ENCODE data around the gene PRSS12. TPM values are rescaled to one million over a fixed set of nuclear protein-coding genes. Genes with fewer than 3 reads are reported as not detected.
"Not testable (repeated sequence)": the region's sequence is repeated elsewhere in the genome, so short reads cannot be mapped to it uniquely, and the experiment has no call there.

The PRSS12 gene
- total RNA-seq, 1 donor from 2014 or later, result 2.3 TPM

DNA sequence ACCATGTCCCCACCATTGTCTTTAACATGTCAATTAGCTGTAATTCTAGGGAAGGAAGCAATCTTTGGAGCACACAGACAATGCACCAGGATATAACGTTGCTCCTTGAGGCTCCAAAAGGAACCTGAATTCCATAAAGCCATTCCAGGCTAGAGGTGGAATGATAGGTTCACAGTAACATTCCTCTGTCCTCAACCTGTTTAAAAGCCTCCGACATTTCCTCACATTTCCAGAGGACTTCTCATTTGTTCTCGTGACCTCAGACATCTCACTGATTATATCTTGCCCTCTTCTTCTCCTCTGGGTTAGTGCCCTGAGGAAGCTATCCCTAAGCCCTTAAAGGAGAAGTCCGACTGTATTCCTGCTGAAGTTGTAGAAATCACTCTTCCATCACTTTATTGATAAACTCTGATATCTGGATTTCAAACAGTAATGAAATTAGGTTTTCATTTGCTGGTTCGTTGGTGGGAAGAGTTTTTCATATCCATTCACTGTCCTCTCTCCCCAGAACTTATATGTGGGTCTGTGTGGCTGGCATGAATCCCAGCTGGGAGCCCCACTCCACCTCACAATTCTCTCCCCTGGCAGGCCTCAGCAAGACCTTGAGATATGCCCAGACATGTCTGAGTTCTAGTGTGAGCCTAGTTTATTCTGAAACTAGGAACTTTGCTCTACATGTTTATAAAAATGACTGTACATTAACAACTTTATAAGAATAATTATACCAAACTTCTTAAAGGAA lies 44.2 kb upstream of the PRSS12 start:
- Histone ChIP-seq H3K4me3 (ENCODE audit: low read depth, low read length) (no peak overlapping the region), H3K27me3 (ENCODE audit: control insufficient read depth, insufficient read depth, low read length) (no peaks in the 10 kb centered on the region), H3K36me3 (ENCODE audit: control insufficient read depth, insufficient read depth, low read length) (no peaks in the 10 kb centered on the region)
- TF ChIP-seq, protein P1, sequence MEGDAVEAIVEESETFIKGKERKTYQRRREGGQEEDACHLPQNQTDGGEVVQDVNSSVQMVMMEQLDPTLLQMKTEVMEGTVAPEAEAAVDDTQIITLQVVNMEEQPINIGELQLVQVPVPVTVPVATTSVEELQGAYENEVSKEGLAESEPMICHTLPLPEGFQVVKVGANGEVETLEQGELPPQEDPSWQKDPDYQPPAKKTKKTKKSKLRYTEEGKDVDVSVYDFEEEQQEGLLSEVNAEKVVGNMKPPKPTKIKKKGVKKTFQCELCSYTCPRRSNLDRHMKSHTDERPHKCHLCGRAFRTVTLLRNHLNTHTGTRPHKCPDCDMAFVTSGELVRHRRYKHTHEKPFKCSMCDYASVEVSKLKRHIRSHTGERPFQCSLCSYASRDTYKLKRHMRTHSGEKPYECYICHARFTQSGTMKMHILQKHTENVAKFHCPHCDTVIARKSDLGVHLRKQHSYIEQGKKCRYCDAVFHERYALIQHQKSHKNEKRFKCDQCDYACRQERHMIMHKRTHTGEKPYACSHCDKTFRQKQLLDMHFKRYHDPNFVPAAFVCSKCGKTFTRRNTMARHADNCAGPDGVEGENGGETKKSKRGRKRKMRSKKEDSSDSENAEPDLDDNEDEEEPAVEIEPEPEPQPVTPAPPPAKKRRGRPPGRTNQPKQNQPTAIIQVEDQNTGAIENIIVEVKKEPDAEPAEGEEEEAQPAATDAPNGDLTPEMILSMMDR (IDR thresholded peaks at IDR 0.05; ENCODE audit: insufficient read depth, low read length, poor library complexity, severe bottlenecking), result no peak
- no peak for DNase-seq (ENCODE audit: low read depth)

DNA sequence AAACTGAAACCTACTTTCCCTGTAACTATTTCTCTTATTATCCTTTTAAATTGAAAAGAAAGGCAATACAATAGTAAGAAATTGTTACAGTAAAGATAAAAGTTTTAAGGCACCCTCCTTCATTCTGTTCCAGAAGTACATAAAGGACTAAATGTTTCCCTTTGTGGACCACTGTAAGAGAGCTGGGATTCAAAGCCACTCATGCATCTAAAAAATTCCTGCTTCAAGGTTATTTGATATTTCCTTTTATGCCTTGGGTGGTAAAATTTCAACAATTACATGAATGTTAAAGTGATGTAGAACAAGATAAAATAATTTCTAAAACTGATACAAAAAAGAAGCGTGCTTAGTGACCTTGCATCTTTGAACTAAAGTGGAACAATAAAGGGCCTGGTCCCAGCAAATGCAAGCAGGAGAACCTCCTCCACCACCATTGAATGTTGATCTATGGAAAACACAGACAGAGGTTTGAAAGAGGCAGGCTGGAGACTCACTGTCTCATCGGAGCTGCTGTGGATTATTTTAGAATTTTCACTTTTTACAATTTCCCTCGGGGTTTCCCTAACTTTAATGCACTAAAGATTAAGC lies 42.3 kb upstream of the PRSS12 start:
- Histone ChIP-seq H3K4me3 (ENCODE audit: low read depth, low read length) (no peak overlapping the region), H3K36me3 (ENCODE audit: control insufficient read depth, insufficient read depth, low read length) (no peaks in the 10 kb centered on the region), H3K27me3 (ENCODE audit: control insufficient read depth, insufficient read depth, low read length) (no peaks in the 10 kb centered on the region)
- TF ChIP-seq, protein P1 (IDR thresholded peaks at IDR 0.05; ENCODE audit: insufficient read depth, low read length, poor library complexity, severe bottlenecking), result no peak
- no peak for DNase-seq (ENCODE audit: low read depth)

DNA sequence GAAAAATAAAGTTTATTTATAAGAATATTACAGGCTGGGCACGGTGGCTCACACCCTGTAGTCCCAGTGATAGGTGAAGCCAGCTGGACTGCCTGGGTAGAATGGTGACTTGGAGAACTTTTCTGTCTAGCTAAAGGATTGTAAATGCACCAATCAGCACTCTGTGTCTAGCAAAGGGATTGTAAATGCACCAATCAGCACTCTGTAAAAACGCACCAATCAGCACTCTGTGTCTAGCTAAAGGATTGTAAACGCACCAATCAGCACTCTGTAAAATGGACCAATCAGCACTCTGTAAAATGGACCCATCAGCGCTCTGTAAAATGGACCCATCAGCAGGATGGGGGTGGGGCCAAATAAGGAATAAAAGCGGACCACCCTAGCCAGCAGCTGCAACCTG lies 39.7 kb upstream of the PRSS12 start:
- H3K4me3 ChIP-seq (ENCODE audit: low read depth, low read length); DNase-seq (ENCODE audit: low read depth); H3K27me3 ChIP-seq (ENCODE audit: control insufficient read depth, insufficient read depth, low read length); H3K36me3 ChIP-seq (ENCODE audit: control insufficient read depth, insufficient read depth, low read length): not testable (repeated sequence)

DNA sequence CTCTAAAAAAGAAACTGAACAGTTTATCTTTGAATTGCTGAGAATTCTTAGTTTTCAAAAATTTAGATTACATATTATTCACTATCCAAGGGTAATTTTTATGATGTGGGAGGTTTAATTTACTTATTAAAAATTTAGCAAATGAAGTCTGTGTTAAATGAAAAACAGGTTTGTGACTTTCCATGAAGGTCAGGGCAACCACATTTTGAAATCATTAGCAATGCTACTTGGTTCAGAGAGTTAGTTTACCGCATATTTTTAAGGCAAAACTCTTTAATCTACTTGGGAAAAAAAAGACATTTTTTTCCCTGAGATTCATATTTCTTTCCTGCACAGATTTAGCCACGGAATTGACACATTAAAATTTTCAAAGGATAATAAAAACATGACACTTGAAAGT lies 37.3 kb upstream of the PRSS12 start:
- TF ChIP-seq, protein P1 (IDR thresholded peaks at IDR 0.05; ENCODE audit: insufficient read depth, low read length, poor library complexity, severe bottlenecking), result no peak
- DNase-seq (ENCODE audit: low read depth), result no peak
- no peaks in the 10 kb centered on the region for H3K27me3 ChIP-seq (ENCODE audit: control insufficient read depth, insufficient read depth, low read length)
- H3K4me3 ChIP-seq (ENCODE audit: low read depth, low read length), result no peak overlapping the region
- H3K36me3 ChIP-seq (ENCODE audit: control insufficient read depth, insufficient read depth, low read length), result no peaks in the 10 kb centered on the region

DNA sequence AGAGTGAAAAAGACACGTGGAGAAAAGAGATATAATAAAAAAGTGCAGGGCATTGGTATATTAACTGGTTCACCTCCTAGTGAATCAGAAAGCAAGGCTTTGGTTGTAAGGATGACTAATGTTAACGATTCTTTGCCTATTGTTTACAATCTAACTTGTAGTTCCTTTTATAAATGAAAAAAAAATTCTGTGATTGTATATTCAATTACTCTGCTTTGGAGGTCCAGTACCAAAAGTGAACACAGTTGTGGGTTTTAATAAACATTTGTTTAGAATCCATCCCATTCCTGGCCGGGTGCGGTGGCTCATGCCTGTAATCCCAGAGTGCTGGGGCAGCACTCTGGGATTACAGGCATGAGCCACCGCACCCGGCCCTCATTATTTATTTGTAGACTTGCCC lies 36.9 kb upstream of the PRSS12 start:
- Histone ChIP-seq H3K27me3 (ENCODE audit: control insufficient read depth, insufficient read depth, low read length) (no peaks in the 10 kb centered on the region), H3K4me3 (ENCODE audit: low read depth, low read length) (no peak overlapping the region), H3K36me3 (ENCODE audit: control insufficient read depth, insufficient read depth, low read length) (no peaks in the 10 kb centered on the region)
- DNase-seq (ENCODE audit: low read depth), result no peak
- TF ChIP-seq, protein P1 (IDR thresholded peaks at IDR 0.05; ENCODE audit: insufficient read depth, low read length, poor library complexity, severe bottlenecking), result no peak

DNA sequence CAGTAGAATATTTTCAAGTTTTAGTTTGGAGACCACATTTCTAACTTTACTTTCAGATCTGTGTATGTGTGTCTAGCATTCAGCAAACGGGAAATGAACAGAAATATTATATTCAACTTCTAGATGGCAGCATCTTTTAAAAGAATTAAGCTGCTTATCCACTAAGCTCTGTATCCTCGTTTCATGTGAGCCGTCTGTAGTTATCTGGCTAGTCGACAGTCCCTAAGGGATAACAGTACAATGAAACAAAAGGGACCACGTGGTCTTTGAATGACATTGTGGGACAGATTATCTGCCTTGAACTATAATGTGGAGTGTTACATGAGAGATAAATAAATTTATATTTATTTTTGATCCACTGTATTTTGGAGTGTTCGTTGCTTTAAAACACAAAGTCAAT lies 35.8 kb upstream of the PRSS12 start:
- TF ChIP-seq, protein P1 (IDR thresholded peaks at IDR 0.05; ENCODE audit: insufficient read depth, low read length, poor library complexity, severe bottlenecking), result no peak
- H3K36me3 ChIP-seq (ENCODE audit: control insufficient read depth, insufficient read depth, low read length), result no peaks in the 10 kb centered on the region
- DNase-seq (ENCODE audit: low read depth), result no peak
- no peak overlapping the region for H3K4me3 ChIP-seq (ENCODE audit: low read depth, low read length)
- no peaks in the 10 kb centered on the region for H3K27me3 ChIP-seq (ENCODE audit: control insufficient read depth, insufficient read depth, low read length)

Data from kidney epithelial cell (primary cell).